Ovary (tissue), 9 donors: ENCODE results near the gene PALM2AKAP2. TPM values are rescaled to one million over a fixed set of nuclear protein-coding genes. Genes with fewer than 3 reads are reported as not detected.

Source experiments
- DNase-seq, 5 donors: peaks; one replicate each; pipeline ENCODE4 v3.0.0-alpha.2; 2019 to 2020
- H3K27ac ChIP-seq, 2 donors: fragments of 200-600 bp; one replicate each; pipeline versions ENCODE4 v1.5.1 to v1.8.0; 2019 to 2022
- H3K27me3 ChIP-seq: fragments of 200-600 bp; one replicate; pipeline ENCODE4 v1.8.0; 2022
- H3K36me3 ChIP-seq: fragments of 200-600 bp; sonication (generic); one replicate; pipeline ENCODE4 v1.5.1; 2019
- H3K4me1 ChIP-seq: one replicate; pipeline ENCODE4 v1.8.1; 2013; ENCODE audit warnings: mild to moderate bottlenecking, moderate library complexity; ENCODE audit not compliant: insufficient read depth
- H3K4me3 ChIP-seq: fragments of 200-600 bp; sonication (generic); one replicate; pipeline ENCODE4 v1.5.1; 2017
- H3K9me3 ChIP-seq, 2 donors: fragments of 200-600 bp in 1 of 2; sonication (generic) in 1 of 2; one replicate each; pipeline versions ENCODE4 v1.5.1 to v1.8.1; 2013 to 2019; ENCODE audit warnings: mild to moderate bottlenecking in 1 of 2, moderate library complexity in 1 of 2
- EP300 ChIP-seq: sonication (generic); formaldehyde crosslinking; IDR thresholded peaks from one replicate; pipeline ENCODE4 v1.6.1; 2017; ENCODE audit warnings: antibody characterized with exemption
- POLR2A ChIP-seq: fragments of 450-650 bp; IDR thresholded peaks from one replicate; pipeline ENCODE4 v1.6.1; 2017; ENCODE audit warnings: antibody characterized with exemption, mild to moderate bottlenecking, moderate library complexity
- WGBS, 3 donors: extraction: QIAGEN DNeasy Blood & Tissue Kit in 1 of 3; methylation state at CpG; one replicate each; pipeline versions ENCODE4 v1.1.5 to v1.1.7; 2013 to 2017; 5-methylcytosine and 5-hydroxymethylcytosine counted together
- intact Hi-C, 4 donors: fragments of 100-400 bp; cut with DNase I; formaldehyde crosslinking; loops; one replicate each; pipeline versions ENCODE4 v1.11.0 to v1.15.1; 2022 to 2023
- polyA plus RNA-seq, 2 donors: library from polyadenylated mRNA; stranded (reverse); fragments of 200-250 nt in 1 of 2; fragments of 350-450 nt in 1 of 2; fragmentation: Illumina TruSeq in 1 of 2; extraction: RNeasy Lipid Tissue Mini Kit (QIAGEN cat#74804) in 1 of 2; gene quantifications; one replicate each; pipeline ENCODE4 v1.2.3, GENCODE V29; 2013 to 2014
- total RNA-seq, 7 donors: library from RNA; depleted of rRNA in 2 of 7; stranded (reverse); fragments of >200 nt in 2 of 7; fragmentation: NEBNext Ultra II Directional in 3 of 7; extraction: Animal tissue kit (Norgen Biotek cat#: 25700) in 3 of 7; gene quantifications; one replicate each; pipeline versions ENCODE4 v1.1.0 to v1.2.4, GENCODE V29; 2016 to 2023
- TF ChIP-seq, protein P1 (sequence below), 3 donors: fragments of 450-650 bp in 2 of 3; fragments of 200-600 bp in 1 of 3; IDR thresholded peaks; one replicate each; pipeline versions ENCODE4 v1.5.1 to v1.8.0; 2016 to 2022; ENCODE audit warnings: antibody characterized with exemption in 3 of 3, mild to moderate bottlenecking in 1 of 3
- donor health status: DM: no; HTN: no; CAD: no; lungs with moderate emphysema.
- donor health status: DM: no; HTN: no; CAD: no.
- donor health status: Bipolar disorder and iron deficiency.
- donor health status: DM: yes; HTN: yes; CAD: no.
- donor health status: DM: no; HTN: no; CAD: no.
- donor health status: DM: yes; HTN: yes; CAD: no.

Gene PALM2AKAP2
- total and polyA plus RNA-seq, 9 donors, result 1.7 to 9.6 (median 3.5) TPM

DNA sequence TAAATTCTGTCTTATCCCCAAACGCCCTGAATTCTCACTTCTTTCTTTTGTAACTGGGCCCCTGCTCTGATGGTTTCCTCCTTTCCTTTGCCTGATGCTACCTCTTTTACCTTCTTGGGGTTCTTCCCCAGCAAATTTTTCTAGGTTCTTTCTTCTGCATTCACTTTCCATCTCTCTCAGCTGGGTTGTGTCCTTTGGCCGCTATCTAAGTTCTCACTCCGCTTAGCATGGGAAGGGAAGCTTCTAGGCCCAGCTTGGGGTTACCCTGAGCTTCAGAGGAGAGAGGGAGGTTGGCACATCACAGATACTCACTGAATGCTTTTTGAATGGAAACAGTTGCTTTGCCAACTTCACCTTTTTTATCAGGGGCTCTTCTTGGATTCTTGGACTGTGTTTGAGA lies 17.0 kb downstream of the PALM2AKAP2 start:
- no peak for DNase-seq
- no peak overlapping the region for H3K27ac ChIP-seq
- no peaks in the 10 kb centered on the region for H3K36me3 ChIP-seq
- H3K27me3 ChIP-seq, result no peaks in the 10 kb centered on the region
- 93 to 95% (median 95%) methylated on average over 3 of the region's 3 CpGs for WGBS, 3 donors
- intact Hi-C loops, result no loop called here
- no peak overlapping the region for H3K4me3 ChIP-seq
- peaks cover 12% of the 10 kb centered on the region for H3K4me1 ChIP-seq
- no peaks in the 10 kb centered on the region for H3K9me3 ChIP-seq
- TF ChIP-seq, protein P1, sequence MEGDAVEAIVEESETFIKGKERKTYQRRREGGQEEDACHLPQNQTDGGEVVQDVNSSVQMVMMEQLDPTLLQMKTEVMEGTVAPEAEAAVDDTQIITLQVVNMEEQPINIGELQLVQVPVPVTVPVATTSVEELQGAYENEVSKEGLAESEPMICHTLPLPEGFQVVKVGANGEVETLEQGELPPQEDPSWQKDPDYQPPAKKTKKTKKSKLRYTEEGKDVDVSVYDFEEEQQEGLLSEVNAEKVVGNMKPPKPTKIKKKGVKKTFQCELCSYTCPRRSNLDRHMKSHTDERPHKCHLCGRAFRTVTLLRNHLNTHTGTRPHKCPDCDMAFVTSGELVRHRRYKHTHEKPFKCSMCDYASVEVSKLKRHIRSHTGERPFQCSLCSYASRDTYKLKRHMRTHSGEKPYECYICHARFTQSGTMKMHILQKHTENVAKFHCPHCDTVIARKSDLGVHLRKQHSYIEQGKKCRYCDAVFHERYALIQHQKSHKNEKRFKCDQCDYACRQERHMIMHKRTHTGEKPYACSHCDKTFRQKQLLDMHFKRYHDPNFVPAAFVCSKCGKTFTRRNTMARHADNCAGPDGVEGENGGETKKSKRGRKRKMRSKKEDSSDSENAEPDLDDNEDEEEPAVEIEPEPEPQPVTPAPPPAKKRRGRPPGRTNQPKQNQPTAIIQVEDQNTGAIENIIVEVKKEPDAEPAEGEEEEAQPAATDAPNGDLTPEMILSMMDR (IDR thresholded peaks at IDR 0.05), result no peak
- TF ChIP-seq EP300 (no peak), POLR2A (no peak)

DNA sequence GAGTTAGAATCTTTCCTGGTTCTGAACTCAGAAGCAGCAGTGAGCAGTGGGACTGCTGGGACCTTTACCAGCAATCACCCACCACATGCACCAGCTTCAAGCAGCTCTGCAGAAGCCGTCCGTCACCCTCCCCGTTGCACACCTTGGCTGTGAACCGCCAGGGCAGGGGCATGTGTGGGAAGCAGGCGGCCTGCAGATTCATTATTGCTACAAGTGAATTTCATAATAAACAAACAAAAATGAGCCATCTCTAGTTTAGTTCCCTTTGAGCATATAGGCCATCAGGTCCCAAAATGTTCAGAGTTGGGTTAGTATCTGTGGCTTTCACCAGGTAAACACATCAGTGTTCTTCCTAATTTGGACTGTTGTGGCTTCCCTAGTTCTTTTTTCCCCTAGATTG lies 17.5 kb downstream of the PALM2AKAP2 start:
- Histone ChIP-seq H3K4me3 (no peak overlapping the region), H3K27ac (no peak overlapping the region), H3K9me3 (no peaks in the 10 kb centered on the region), H3K27me3 (no peaks in the 10 kb centered on the region), H3K36me3 (no peaks in the 10 kb centered on the region), H3K4me1 (peaks cover 10% of the 10 kb centered on the region)
- WGBS, 3 donors, result 97 to 100% (median 98%) methylated on average over 5 of the region's 5 CpGs
- no peak for DNase-seq
- TF ChIP-seq POLR2A (no peak), EP300 (no peak)
- TF ChIP-seq, protein P1 (IDR thresholded peaks at IDR 0.05), result no peak
- intact Hi-C loops, result no loop called here

DNA sequence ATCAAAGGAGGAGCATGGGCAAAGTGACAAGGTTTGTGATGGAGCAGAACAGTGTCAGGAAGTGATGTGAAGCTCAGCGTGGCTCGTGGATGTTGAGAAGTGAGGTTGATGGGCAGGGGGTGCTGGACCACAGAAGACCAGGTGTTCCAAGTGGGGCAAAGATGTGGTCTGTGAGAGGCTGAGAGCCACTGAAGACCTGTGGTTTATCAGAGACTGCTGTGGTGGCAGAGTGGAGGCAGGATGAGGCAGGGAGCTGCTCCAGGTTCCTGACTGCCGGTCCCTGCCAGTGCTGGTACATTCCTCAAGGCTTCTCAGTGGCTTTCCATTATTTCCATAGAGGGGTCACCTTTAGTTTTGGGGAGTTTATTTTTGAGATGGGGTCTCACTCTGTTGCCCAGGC lies 19.1 kb downstream of the PALM2AKAP2 start:
- Histone ChIP-seq H3K4me1 (peaks cover 4% of the 10 kb centered on the region), H3K27ac (no peak overlapping the region), H3K4me3 (no peak overlapping the region), H3K9me3 (no peaks in the 10 kb centered on the region), H3K36me3 (no peaks in the 10 kb centered on the region), H3K27me3 (no peaks in the 10 kb centered on the region)
- intact Hi-C loops, result no loop called here
- DNase-seq, result no peak
- TF ChIP-seq POLR2A (no peak), EP300 (no peak)
- TF ChIP-seq, protein P1 (IDR thresholded peaks at IDR 0.05), result no peak
- 85 to 95% (median 94%) methylated on average over 3 of the region's 3 CpGs for WGBS, 3 donors

DNA sequence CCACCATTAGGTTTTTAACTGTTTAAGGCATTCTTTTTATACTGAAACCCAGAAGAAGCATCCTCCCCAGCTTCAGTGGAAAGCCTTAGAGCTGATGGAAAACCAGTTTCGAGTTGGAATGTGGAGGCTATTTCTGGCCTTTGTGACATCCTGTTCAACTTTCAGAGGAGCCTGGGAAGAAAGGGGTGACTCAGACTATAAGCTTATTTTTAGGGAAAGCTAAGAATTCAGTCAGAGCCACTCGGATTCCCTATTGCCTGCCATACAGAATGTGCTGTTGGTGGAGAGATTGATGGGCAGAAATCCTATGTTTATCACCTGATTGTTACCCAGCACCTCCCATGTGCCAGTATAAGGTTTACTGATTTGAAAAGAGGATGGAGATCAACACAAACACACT lies 19.8 kb downstream of the PALM2AKAP2 start:
- DNase-seq, result no peak
- H3K9me3 ChIP-seq, result no peaks in the 10 kb centered on the region
- intact Hi-C loops, result no loop called here
- no peak for TF ChIP-seq EP300
- TF ChIP-seq POLR2A, result no peak
- TF ChIP-seq, protein P1 (IDR thresholded peaks at IDR 0.05), result no peak
- no peaks in the 10 kb centered on the region for H3K27me3 ChIP-seq
- WGBS, 3 donors, result 21 to 35% (median 32%) methylated on average over 2 of the region's 2 CpGs
- no peak overlapping the region for H3K27ac ChIP-seq
- H3K36me3 ChIP-seq, result no peaks in the 10 kb centered on the region
- H3K4me1 ChIP-seq, result peaks cover 3% of the 10 kb centered on the region
- H3K4me3 ChIP-seq, result no peak overlapping the region

DNA sequence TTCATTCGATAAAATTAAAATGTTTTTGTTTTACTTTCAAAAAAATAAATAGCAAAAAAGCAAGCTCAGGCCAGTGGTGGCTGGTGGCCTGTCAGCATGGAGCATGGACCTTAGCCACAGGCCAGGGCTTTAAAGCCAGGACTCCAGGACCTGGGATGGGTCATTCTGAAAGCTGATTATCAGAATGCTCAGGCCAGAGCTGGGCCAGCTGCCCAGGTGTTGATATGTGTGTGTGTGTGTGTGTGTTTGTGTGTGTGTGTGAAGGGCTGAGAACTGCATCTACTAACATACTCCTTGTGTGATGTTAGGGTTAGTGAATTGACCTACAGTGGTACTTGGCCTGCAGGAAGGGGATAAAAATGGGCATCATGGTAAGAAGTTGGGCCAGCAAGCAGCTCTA lies 21.5 kb downstream of the PALM2AKAP2 start:
- no peaks in the 10 kb centered on the region for H3K9me3 ChIP-seq
- WGBS, 3 donors, result 88 to 93% (median 89%) methylated on average over 1 of the region's 1 CpG
- H3K4me1 ChIP-seq, result peaks cover 2% of the 10 kb centered on the region
- no peak overlapping the region for H3K4me3 ChIP-seq
- DNase-seq, result no peak
- H3K27ac ChIP-seq, result no peak overlapping the region
- TF ChIP-seq POLR2A (no peak), EP300 (no peak)
- TF ChIP-seq, protein P1 (IDR thresholded peaks at IDR 0.05), result no peak
- H3K36me3 ChIP-seq, result no peaks in the 10 kb centered on the region
- intact Hi-C loops, result no loop called here
- H3K27me3 ChIP-seq, result no peaks in the 10 kb centered on the region
